ENCODE data around the gene CNP.
A peak's percentile ranks its signal among the peaks of the same experiment; 100 is the strongest.

The CNP gene

DNA sequence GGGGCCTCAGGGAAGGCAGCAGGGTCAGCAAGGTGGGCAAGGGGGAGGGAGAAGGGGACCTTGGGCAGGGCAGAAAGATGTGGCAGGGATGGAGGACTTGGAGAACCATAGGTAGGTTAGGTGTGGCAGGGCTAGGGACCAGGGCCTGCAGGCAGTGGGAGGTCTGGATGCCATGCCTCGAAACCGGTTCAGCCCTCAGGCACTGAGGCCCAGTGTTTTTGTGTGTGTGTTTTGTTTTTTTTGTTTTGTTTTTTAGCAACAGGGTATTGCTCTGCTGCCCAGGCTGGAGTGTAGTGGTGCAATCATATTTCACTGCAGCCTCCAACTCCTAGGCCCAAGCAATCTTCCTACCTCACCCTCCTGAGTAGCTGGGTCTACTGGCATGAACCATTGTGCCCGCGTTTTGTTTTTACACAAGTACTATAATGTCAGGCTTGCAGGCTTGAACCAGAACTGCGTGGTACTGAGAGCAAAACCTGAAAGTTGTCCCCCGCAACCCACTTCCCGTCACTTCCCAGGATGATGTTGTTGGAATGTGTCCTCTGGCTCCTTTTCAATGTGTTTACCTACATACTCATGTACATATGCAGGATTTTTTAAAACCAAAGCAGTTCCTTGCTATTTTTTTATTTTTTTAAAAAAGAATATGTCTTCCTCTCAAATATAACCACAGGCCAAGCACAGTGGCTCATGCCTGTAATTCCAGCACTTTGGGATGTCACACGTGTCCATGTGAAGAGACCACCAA, 23.8 kb upstream of the CNP start:
- no peak for DNase-seq (ENCODE audit: low read depth in 2 of 2)

DNA sequence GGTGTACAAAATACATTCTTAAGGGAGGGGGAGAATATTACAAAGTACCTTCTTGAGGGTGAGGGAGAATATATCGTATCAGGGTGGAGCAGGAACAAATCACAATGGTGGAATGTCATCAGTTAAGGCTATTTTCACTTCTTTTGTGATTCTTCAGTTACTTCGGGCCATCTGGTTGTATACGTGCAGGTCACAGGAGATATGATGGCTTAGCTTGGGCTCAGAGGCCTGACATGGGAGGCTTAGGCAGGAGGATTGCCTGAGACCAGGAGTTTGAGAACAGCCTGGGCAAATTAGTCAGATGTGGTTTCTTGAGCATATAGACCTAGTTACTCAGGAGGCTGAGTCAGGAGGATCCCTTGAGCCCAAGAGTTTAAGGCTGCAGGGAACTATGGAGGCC, 23.1 kb upstream of the CNP start:
- no peak for DNase-seq (ENCODE audit: low read depth in 2 of 2)

DNA sequence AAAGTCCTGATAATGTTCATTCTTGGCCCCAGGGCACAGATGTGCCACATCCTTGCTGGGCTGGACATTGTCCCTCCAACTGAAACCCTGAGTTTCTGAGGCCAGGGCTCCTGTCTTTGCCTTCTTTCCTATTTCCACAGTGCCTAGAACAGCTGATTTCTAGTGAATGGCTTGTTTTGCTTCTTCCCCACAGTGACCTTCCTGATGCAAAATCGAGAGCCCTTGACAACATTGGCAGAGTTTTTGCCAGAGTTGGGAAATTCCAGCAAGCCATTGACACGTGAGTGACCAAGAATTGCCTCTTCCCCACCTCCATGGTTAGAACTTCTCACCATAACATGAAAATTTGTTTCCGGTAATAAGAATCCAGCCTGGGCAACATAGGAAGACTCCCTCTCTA, 21.7 kb upstream of the CNP start:
- no peak for DNase-seq (ENCODE audit: low read depth in 2 of 2)

DNA sequence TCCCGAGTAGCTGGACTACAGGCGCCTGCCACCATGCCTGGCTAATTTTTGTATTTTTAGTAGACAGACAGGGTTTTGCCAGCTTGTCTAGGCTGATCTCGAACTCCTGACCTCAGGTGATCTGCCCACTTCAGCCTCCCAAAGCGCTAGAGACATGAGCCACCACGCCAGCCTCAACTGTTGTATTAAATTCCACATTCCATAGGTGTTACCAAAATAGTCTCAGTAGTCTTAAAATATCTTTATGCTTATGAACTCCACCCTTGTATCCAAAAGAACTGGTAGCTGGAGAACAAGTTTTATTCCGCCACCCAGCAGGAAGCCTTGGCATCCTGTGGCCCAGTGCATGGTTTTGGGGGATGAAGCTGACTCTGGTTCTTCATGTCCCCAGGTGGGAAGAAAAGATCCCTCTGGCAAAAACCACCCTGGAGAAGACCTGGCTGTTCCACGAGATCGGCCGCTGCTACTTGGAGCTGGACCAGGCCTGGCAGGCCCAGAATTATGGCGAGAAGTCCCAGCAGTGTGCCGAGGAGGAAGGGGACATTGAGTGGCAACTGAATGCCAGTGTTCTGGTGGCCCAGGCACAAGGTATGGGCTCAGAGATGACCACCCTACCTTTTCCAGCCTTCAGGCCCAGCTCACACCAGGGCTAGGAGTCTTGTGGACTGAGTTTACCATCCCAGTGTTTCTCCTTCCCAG, 17.7 kb upstream of the CNP start:
- no peak for DNase-seq (ENCODE audit: low read depth in 2 of 2)

DNA sequence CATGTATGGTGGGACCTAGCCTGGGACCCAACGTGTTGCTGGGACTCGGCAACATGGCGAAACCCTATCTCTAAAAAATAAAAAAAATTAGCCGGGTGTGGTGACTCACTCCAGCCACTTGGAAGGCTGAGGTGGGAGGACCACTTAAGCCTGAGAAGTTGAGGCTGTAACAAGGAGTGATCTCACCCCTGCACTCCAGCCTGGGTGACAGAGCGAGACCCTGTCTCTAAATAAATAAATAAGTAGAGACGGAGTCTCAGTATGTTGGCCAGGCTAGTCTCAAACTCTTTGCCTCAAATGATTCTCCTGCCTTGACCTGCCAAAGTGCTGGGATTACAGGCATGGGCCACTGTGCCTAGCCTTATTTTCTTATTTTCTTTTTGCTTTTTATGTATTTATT, 10.1 kb upstream of the CNP start:
- DNase-seq (ENCODE audit: low read depth in 2 of 2), result no peak

DNA sequence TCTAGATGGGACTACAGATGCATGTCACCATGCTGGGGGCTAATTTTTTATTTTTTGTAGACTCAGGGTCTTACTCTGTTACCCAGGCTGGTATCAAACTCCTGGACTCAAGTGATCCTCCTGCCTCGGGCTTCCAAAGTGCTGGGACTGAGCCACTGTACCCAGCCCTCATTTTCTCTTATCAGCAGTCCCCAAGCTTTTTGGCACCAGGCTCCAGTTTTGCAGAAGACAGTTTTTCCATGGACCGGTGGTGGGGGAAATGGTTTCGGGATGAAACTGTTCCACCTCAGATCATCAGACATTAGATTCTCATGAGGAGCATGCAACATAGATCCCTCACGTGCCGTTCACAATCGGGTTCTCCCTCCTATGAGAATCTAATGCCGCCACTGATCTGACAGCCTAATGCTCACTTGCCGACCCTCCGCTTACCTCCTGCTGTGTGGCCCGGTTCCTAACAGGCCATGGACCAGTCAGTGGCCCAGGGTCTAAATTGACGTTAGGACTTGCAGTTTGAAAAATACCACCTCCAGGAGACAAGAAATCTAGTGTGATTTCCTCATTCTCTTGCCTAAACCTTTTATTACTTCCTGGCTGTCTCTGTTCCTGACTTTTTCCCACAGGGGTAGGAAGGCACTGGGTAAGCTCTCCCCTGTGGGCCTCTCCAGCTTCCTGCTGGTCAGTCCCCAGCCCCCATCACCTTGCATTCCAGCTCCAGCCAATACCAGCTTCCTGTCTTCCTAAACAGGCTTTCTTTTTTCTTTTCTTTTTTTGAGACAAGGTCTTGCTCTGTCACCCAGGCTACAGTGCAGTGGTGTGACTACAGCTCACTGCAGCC, 9.3 kb upstream of the CNP start:
- no peak for DNase-seq (ENCODE audit: low read depth in 2 of 2)

DNA sequence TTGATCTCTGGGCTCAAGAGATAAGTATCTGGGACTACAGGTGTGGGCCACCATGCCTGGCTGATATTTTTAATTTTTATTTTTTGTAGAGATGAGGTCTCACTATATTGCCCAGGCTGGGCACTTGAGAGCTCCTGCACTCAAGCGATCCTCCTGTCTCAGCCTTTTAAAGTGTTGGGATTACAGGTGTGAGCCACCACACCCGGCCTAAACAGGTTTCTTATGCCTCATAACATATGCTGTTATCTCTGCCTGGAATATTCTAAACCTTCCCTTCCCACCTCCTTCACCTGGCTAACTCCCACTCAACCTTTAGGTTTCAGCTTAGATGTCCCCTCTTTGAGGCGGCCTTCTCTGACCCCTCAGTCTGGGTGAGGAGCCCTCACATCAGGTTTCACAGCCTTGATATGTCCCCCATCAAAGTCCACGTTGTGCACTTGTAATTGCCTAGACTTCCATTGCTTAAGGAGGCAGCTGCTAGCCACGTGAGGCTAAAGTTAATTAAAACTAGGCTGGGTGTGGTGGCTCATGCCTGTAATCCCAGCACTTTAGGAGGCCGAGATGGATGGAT, 8.6 kb upstream of the CNP start:
- no peak for DNase-seq (ENCODE audit: low read depth in 2 of 2)

DNA sequence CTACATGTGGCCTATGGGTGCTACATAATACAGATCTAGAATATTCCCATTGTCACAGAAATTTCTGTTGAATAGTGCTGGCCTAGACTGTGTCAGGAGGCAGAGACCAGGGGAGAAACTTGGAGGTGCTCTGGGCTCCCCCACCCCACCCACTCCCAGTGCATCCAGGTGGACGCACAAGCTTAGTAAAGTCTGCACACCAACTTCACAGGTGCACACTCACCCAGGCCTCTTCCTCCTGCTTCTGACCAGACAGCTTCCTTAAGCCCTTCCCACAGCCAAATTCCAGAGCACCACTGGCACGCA, 7.6 kb upstream of the CNP start:
- no peak for DNase-seq (ENCODE audit: low read depth in 2 of 2)

DNA sequence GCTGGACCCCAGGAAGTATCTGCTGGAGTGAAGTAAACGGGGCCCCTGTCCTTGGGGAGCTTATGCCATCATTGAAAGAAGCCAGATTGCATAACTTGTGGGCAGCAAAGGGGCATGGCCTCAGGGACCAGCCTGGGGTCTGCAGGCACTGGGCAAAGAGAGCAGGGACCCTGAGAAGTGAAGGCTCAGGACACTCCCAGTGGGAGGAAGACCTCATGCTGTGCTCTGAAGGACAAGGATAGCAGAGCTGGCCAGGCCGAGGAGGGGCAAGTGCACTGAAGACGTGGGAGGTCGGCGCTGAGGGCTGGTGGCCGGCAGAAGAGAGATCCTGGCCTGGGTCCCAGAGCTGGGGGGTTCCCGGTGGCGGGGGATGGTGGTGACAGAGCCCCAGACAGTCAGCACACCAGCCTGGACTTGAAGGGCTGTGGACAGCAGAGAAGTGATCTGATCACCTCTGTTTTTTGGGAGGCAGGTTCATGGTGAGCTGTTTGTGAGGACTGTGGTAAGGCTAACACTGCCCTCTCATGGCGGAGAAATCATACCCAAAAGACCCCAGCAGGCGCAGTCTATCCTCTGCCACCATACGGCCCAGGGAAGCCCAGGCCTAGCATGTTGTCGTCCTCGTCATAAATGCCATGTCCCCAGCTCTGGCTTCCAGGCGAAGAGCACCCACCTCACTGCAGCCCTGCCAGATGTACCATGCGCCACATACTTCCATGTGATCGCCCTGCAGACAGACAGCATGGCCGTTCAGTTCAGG, 7.1 kb upstream of the CNP start:
- DNase-seq (ENCODE audit: low read depth in 2 of 2), result no peak

DNA sequence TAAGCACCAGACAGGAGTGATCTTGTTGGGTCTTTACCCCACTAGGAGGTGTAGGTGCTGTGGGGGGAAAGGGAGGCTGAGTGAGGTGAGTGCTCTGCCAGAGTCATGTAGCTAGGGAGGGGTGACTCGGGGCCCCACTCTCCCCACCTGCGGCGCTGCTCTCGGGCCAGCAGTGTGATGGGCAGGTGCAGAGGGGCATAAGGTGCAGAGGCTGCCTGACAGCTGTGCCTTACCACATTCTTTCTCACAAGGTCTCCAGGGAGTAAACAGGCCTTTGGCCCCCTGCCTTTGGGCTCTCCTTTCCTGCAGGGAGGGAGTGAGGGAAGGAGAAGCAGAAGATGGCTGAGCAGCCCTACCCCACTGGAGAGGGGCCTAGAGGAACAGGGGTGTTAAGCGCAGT, 4.5 kb upstream of the CNP start:
- DNase-seq (ENCODE audit: low read depth in 2 of 2), result no peak

DNA sequence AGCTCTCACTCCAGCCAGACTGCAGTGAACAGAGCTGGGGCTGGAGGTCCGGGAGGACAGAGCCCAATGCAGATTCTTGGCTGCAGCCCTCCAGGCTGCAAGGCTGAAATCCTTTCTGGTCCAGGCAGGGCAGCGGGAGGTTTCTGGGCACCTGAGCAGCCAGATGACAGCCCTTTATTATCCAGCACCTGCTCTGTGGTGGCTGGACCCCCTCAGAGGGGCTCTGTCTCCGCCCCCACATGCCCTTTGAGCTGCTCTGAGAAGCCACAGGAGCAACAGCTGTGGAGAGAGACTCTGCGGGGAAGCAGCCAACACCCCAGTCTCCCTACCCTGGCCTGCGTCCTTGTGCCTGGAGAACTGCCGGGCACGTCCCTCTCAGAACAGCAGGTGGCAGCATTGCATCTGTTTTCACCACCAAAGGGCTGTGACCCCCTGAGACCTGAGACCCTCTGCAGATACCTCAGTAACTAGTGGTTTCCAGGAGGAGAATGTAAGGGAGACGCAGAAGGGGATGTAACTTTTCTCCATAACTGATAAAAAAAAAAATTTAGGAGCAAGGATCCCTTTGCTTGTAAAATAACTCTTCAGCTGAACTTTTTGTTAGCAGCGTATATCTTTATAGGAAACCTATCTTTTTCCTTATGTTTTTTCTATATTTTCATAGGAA, 3.7 kb upstream of the CNP start:
- DNase-seq (ENCODE audit: low read depth in 2 of 2), result peak; percentile 42 to 56

DNA sequence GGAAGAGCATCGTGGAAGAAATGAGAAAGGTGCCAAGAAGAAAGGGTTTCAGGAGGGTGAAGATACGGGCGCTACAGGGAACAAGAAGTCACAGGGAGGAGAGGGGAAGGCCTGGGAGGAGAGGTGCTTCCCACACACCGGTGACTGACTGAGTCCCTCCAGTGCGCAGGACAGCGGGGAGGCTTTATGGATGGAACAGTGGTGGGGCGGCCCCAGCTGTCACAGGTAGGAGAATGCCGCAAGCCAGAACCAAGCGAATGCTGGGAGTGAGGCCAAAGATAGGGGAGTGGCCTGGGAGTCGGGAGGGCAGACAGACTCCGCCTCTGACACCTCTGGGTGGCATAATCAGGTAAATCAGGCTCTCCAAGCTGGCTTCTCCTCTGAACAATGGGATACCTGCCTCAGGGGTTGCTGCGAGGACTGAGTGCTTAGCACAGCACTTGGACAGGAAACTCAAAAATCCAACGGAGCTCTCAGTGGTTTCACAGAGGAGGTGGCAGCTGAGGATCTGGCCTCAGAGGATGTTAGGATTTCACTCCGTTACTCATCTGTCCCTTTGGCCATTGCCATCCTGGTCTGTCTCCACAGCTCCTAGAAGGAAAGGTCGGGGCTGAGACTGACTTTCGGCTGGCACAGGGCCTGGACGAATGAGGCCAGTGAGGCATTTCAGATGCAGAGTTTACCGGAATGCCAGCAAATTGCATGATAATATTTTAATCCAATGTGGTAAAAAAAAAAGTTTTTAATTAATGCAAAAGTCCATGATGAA, 717 bp upstream of the CNP start:
- peak; percentile 37 to 60 for DNase-seq (ENCODE audit: low read depth in 2 of 2)

DNA sequence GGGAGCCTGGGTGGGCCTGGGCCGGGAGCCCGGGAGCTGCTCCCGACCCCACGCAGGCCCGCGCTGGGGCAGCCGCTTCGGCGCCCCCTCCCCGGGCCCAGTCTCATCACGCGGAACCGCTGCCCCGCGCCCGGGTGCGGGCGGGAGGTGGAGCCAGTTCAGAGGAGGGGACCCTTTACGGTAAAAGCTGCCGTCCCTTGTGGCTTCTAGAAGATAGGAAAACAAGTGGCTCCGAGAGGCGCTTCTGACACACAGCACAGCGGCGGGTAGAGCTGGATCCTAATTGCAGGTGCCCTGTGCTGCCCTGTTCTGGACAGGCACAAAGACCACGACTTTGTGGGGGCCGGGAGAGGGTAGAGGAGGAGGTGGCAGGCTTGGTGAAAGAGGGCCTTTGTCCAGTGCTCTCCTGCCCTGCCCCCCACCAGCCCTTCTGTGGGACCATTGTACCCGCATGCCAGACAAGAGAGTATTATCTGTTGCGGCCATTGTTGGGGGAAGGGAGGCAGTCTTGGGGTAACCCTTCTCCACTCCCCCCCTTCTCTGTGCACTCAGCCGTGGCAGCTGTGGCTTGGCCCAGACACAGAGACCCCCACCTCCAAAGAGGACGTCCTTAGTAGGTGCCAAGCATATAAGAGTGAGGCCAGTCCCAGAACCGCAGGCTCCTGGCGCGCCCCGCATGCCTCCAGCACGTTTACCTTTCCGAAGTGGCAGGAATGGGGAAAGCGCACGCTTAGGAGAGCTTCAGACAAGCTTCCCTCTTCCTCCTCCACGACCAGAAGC, 736 bp downstream of the CNP start:
- DNase-seq (ENCODE audit: low read depth in 2 of 2), result no peak

DNA sequence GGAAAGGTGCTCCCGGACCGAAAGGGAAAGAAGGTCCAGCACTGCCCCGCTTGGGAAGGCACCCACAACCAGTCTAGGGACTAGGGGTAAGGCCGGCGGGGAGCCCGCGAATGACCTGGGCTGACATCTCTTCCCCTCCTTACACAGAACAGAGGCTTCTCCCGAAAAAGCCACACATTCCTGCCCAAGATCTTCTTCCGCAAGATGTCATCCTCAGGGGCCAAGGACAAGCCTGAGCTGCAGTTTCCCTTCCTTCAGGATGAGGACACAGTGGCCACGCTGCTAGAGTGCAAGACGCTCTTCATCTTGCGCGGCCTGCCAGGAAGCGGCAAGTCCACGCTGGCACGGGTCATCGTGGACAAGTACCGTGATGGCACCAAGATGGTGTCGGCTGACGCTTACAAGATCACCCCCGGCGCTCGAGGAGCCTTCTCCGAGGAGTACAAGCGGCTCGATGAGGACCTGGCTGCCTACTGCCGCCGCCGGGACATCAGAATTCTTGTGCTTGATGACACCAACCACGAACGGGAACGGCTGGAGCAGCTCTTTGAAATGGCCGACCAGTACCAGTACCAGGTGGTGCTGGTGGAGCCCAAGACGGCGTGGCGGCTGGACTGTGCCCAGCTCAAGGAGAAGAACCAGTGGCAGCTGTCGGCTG, 1.5 kb downstream of the CNP start:
- no peak for DNase-seq (ENCODE audit: low read depth in 2 of 2)

DNA sequence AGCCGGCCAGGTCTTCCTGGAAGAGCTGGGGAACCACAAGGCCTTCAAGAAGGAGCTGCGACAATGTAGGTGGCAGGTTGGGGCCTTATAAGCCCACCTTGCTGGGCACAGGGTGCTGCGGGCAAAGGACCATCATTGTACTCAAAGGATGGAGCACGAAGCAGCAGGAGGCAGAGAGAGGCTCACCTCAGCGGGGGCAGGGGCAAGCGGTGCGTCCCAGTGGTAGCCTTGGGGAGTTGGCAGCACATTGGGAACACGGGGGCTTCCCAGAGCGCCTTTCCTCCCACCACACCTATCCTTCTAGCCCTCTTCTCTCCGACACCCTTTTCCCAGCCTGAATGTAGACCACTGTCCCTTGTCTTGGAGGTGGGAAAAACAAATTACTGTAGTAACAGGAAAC, 2.1 kb downstream of the CNP start:
- DNase-seq (ENCODE audit: low read depth in 2 of 2), result no peak

DNA sequence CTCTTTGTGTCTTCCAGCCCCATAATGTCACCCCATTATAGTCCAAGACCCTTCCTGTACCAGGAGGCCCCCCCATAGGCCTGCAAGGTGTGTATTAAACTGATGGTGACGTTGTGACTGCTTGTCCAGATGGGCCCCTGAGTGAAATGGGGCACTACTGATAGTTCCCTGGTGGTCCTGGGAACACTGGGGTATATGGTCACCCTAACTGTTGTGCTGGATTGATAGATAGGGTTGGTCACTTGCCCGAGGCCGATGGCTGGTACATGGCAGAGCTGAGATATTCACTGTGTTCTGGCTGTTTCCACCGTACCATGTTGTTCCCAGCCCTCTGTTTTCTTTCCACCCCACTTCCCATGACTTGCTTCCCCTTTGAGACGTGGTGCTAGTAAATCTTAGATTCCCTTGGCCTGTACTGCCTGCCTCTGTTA, 4.3 kb downstream of the CNP start:
- DNase-seq (ENCODE audit: low read depth in 2 of 2), result no peak

DNA sequence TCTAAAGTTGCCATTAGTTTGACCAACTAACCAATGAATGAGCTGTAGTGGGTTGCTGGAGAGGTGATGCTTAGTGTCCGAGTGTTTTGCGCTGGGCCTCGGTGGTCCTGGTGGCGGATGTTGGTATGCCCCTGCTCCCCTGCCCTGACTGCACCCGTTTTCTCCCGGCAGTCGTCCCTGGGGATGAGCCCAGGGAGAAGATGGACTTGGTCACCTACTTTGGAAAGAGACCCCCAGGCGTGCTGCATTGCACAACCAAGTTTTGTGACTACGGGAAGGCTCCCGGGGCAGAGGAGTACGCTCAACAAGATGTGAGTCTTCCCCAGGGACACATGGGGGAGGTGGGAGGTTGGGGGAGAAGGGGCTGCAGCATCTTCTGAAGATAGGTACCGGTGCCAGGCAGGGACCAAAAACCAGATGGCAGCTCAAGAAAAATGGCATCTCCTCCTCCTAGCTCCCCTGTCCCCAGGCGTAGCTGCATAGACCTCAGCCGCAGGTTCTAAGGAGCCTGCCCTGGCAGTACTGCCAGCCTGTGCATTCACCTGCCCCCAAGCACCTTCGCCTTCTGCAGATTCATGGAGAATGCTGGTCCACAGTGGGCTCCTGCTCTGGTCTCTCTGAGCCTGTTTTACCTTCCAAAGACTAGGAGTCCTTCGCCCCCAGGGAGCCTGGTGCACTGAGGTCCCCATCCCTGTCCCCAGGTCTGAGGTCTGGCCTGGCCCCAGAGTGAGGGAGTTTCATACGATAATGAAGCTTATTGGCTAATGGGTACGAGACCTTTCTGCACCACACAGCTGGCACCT, 5.3 kb downstream of the CNP start:
- no peak for DNase-seq (ENCODE audit: low read depth in 2 of 2)

Data from stimulated activated CD8-positive, alpha-beta memory T cell treated with anti-CD3 and anti-CD28 coated beads, Interleukin-15, amount 100 ng/mL, for 48 hours (primary cell).